HG02840 (cell line): ENCODE results near the gene RALGAPB.
"Not testable (repeated sequence)": the region's sequence is repeated elsewhere in the genome, so short reads cannot be mapped to it uniquely, and the experiment has no call there.

Source experiments
- ATAC-seq: cut with Tn5 transposase; IDR thresholded peaks from one replicate; pipeline ENCODE4 v1.9.1; 2021; ENCODE audit warnings: mild to moderate bottlenecking, moderate library complexity, moderate number of reproducible peaks; ENCODE audit not compliant: unreplicated experiment, low FRiP score

The RALGAPB gene

GRCh38 chr20:38446441-38447209 lies 26.0 kb upstream of the RALGAPB start:
- ATAC-seq: peak; percentile 78

- no peak for ATAC-seq
Measured at GRCh38 chr20:38447251-38447661, 25.4 kb upstream of the RALGAPB start.

GRCh38 chr20:38447931-38448675 lies 24.5 kb upstream of the RALGAPB start:
- no peak for ATAC-seq

GRCh38 chr20:38449046-38449445 lies 23.6 kb upstream of the RALGAPB start:
- no peak for ATAC-seq

GRCh38 chr20:38450412-38450975 lies 22.1 kb upstream of the RALGAPB start:
- no peak for ATAC-seq

- ATAC-seq: no peak
Measured at GRCh38 chr20:38452880-38453624, 19.6 kb upstream of the RALGAPB start.

GRCh38 chr20:38453941-38454340 lies 18.7 kb upstream of the RALGAPB start:
- ATAC-seq: no peak

GRCh38 chr20:38454556-38455473 lies 17.8 kb upstream of the RALGAPB start:
- ATAC-seq: no peak

- no peak for ATAC-seq
Measured at GRCh38 chr20:38458314-38458713, 14.3 kb upstream of the RALGAPB start.

- no peak for ATAC-seq
Measured at GRCh38 chr20:38460040-38460623, 12.5 kb upstream of the RALGAPB start.

GRCh38 chr20:38460631-38461030 lies 12.0 kb upstream of the RALGAPB start:
- ATAC-seq: not testable (repeated sequence)

- not testable (repeated sequence) for ATAC-seq
Measured at GRCh38 chr20:38461167-38461566, 11.5 kb upstream of the RALGAPB start.

- not testable (repeated sequence) for ATAC-seq
Measured at GRCh38 chr20:38461569-38461968, 11.1 kb upstream of the RALGAPB start.

GRCh38 chr20:38466171-38466570 lies 6.5 kb upstream of the RALGAPB start:
- ATAC-seq: no peak

GRCh38 chr20:38466983-38467382 lies 5.7 kb upstream of the RALGAPB start:
- ATAC-seq: no peak

- no peak for ATAC-seq
Measured at GRCh38 chr20:38471245-38471644, 1.4 kb upstream of the RALGAPB start.

- ATAC-seq: no peak
Measured at GRCh38 chr20:38471987-38472512, 593 bp upstream of the RALGAPB start.

GRCh38 chr20:38473367-38473795 lies 738 bp downstream of the RALGAPB start:
- no peak for ATAC-seq

- no peak for ATAC-seq
Measured at GRCh38 chr20:38477747-38478146, 5.1 kb downstream of the RALGAPB start.
